Measurements from ENCODE around the gene TEDC1. TPM values are rescaled to one million over a fixed set of nuclear protein-coding genes. Genes with fewer than 3 reads are reported as not detected.
A peak's percentile ranks its signal among the peaks of the same experiment; 100 is the strongest.

Gene TEDC1
- total RNA-seq, 2 donors from 2014 or later, result 3.5 to 3.9 TPM

GRCh38 chr14:105480807-105481801 is 9.9 kb upstream of the TEDC1 start:
- H3K9me3 ChIP-seq, result no peaks in the 10 kb centered on the region
- peaks cover 0 to 97% of the 10 kb centered on the region in 2 donors for H3K4me1 ChIP-seq

GRCh38 chr14:105481886-105482457 is 9.1 kb upstream of the TEDC1 start:
- peaks cover 17% of the 10 kb centered on the region for H3K36me3 ChIP-seq
- DNase-seq (ENCODE audit: low spot score), result peak; percentile 99
- no peak for TF ChIP-seq CTCF (IDR thresholded peaks at IDR 0.05)
- peak overlapping the region; percentile 28 to 43 for H3K4me3 ChIP-seq
- H3K9me3 ChIP-seq, result no peaks in the 10 kb centered on the region
- H3K27me3 ChIP-seq, result no peaks in the 10 kb centered on the region
- H3K27ac ChIP-seq, result peak overlapping the region; percentile 95 to 98
- peaks cover 0 to 97% of the 10 kb centered on the region in 2 donors for H3K4me1 ChIP-seq

More at GRCh38 chr14:105480807-105481801, 9.9 kb upstream of the TEDC1 start:
- peak; percentile 99 for TF ChIP-seq CTCF (IDR thresholded peaks at IDR 0.05)
- Histone ChIP-seq H3K27me3 (no peaks in the 10 kb centered on the region), H3K36me3 (peaks cover 17% of the 10 kb centered on the region), H3K4me3 (peak overlapping the region; percentile 28 to 43), H3K27ac (peak overlapping the region; percentile 95 to 98)
- DNase-seq (ENCODE audit: low spot score), result peak; percentile 95

- peak overlapping the region; percentile 95 to 98 for H3K27ac ChIP-seq
- peaks cover 0 to 99% of the 10 kb centered on the region in 2 donors for H3K4me1 ChIP-seq
- H3K4me3 ChIP-seq, result peak overlapping the region in 1 of 2 donors; percentile 43
- no peaks in the 10 kb centered on the region for H3K9me3 ChIP-seq
- peaks cover 17% of the 10 kb centered on the region for H3K36me3 ChIP-seq
- H3K27me3 ChIP-seq, result no peaks in the 10 kb centered on the region
- TF ChIP-seq CTCF (IDR thresholded peaks at IDR 0.05), result no peak
- no peak for DNase-seq (ENCODE audit: low spot score)
Observed at GRCh38 chr14:105482486-105483110, 8.4 kb upstream of the TEDC1 start.

- TF ChIP-seq CTCF (IDR thresholded peaks at IDR 0.05), result no peak
- Histone ChIP-seq H3K27me3 (no peaks in the 10 kb centered on the region), H3K4me3 (no peak overlapping the region), H3K4me1 (peaks cover 0 to 100% of the 10 kb centered on the region in 2 donors), H3K27ac (peak overlapping the region; percentile 95 to 98), H3K36me3 (peaks cover 12% of the 10 kb centered on the region), H3K9me3 (no peaks in the 10 kb centered on the region)
- DNase-seq (ENCODE audit: low spot score), result no peak
Observed at GRCh38 chr14:105483300-105484068, 7.6 kb upstream of the TEDC1 start.

Measured in right atrium auricular region (tissue), 2 donors.